Measurements from ENCODE around the gene NACC1. TPM values are rescaled to one million over a fixed set of nuclear protein-coding genes. Genes with fewer than 3 reads are reported as not detected.

The NACC1 gene
- total RNA-seq, 1 donor from 2014 or later = 103 TPM

DNA sequence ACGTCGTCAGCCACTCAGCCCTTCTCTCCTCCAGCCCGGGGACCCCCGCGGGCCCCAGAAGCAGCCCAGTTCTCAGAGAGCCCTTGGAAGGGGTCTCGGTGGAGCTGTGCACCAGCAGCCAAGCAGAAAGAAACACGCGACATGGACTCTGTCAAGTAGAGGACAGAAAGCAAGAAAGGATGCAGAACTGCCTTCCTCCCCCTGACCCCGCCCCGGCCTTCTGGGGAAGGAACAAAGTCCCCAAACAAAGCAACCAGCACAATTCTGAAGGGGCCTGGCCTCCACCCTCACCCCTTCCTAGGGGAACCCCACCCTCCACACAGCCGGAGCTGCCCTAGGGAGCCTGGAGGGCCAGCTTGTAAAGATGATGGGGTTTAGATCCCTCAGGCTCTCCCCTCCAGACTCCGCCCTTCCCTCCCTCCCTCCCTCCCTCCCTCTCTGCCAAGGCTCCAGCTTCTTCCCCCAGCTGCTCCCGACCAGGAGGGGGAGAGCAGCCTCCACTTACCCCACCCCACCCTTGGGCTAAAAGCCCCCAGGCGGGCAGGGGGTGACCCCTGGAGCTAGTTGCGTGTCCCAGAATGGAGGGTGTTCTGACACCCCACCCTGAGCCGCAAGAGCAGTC, 23.2 kb upstream of the NACC1 start:
- TF ChIP-seq, protein P1, sequence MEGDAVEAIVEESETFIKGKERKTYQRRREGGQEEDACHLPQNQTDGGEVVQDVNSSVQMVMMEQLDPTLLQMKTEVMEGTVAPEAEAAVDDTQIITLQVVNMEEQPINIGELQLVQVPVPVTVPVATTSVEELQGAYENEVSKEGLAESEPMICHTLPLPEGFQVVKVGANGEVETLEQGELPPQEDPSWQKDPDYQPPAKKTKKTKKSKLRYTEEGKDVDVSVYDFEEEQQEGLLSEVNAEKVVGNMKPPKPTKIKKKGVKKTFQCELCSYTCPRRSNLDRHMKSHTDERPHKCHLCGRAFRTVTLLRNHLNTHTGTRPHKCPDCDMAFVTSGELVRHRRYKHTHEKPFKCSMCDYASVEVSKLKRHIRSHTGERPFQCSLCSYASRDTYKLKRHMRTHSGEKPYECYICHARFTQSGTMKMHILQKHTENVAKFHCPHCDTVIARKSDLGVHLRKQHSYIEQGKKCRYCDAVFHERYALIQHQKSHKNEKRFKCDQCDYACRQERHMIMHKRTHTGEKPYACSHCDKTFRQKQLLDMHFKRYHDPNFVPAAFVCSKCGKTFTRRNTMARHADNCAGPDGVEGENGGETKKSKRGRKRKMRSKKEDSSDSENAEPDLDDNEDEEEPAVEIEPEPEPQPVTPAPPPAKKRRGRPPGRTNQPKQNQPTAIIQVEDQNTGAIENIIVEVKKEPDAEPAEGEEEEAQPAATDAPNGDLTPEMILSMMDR (IDR thresholded peaks at IDR 0.05; ENCODE audit: unreplicated experiment) = no peak
- no peak overlapping the region for H3K27ac Mint-ChIP-seq
- DNase-seq (ENCODE audit: low spot score, unreplicated experiment) = no peak
- H3K4me1 Mint-ChIP-seq (ENCODE audit: low read depth) = peaks cover 5% of the 10 kb centered on the region
- no peaks in the 10 kb centered on the region for H3K9me3 Mint-ChIP-seq (ENCODE audit: low read depth)
- no peaks in the 10 kb centered on the region for H3K36me3 Mint-ChIP-seq (ENCODE audit: insufficient read depth)
- H3K27me3 Mint-ChIP-seq = peaks cover 75% of the 10 kb centered on the region
- no peak overlapping the region for H3K4me3 Mint-ChIP-seq (ENCODE audit: low read depth)

DNA sequence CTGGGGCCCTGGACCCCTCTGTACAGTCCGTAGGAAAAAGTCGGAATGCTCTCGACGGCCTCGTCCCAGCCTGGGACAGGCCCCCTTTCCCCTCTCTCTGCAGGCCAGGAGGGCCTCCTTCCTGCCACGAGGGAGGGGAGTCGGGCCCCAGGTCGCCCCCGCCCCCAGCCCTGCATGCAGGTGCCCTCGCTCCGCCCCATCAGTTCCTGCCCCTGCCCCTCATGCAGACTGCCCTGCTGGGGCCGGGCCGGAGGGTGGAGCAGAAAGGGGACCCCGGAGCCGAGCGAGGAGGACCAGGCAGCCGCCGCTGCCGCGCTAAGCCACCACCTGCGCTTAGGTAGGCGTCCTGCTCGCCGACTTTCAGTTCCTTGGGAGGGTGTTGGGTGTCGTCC, 22.7 kb upstream of the NACC1 start:
- peaks cover 75% of the 10 kb centered on the region for H3K27me3 Mint-ChIP-seq
- no peak overlapping the region for H3K27ac Mint-ChIP-seq
- peaks cover 5% of the 10 kb centered on the region for H3K4me1 Mint-ChIP-seq (ENCODE audit: low read depth)
- H3K4me3 Mint-ChIP-seq (ENCODE audit: low read depth) = no peak overlapping the region
- no peaks in the 10 kb centered on the region for H3K9me3 Mint-ChIP-seq (ENCODE audit: low read depth)
- TF ChIP-seq, protein P1 (IDR thresholded peaks at IDR 0.05; ENCODE audit: unreplicated experiment) = no peak
- no peaks in the 10 kb centered on the region for H3K36me3 Mint-ChIP-seq (ENCODE audit: insufficient read depth)
- no peak for DNase-seq (ENCODE audit: low spot score, unreplicated experiment)

DNA sequence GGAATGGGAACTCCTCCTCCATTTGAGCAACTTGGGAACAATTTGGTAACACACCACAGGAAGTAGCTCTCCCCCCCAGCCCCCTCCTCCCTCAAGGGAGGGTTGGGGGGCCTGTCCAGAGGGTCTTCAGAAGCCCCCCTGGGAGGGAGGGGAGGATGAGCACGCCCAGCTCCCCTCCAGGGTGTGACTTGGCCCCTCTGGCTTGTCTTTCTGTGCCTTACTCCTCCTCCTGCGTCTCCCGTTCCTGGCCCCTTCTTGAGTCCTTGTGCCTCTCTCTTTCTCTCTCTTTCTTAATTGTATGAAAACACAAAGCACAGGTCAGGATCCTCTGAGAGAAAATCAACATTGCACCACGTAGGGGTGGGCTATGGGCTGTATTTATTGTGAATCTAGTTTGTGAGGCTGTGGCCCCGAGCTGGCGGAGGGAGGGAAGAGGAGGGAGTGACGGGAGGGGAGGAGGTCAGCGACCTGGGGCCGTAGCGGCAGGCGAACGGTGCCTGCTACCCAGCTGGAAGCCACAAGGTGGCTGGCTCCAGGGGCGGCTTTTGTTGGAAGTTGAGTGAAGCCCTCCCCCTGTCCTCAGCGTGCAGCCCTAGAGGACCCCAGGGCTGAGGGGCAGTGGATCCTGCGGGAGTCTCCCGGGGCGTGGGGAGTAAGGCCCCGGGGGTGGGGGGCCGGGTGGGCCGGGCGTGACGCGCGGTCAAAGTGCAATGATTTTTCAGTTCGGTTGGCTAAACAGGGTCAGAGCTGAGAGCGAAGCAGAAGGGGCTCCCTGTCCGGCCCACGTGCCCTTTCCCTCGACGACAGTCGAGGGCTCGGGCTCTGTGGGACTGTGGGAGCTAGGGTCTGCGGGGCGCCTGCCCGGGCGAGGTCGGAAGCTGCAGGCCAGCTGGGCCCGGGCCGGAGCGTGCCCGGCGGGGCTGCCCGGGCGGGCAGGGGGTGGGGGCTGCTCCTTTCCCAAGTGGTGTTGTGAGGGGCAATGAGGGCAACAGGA, 21.8 kb upstream of the NACC1 start:
- H3K27ac Mint-ChIP-seq = no peak overlapping the region

DNA sequence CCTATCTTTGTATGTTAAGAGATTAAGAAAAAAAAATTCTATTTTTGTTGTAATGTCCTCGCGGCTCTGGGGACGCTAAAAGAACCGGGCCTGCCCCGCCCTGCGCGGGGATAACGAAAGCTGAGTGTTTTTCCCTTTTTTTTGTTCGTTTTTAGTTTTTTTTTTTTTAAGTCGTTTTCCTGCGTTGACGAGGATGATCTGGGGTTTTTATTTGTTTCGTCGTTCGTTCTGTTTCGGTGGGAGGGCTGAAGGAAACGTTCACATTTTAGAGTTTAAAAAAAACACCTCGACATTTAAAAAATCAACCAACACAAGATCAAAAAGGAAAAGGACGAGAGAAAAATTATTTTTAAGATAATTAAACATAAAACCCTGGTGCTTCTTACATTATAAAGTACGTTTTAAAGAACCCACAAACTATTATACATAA, 21.0 kb upstream of the NACC1 start:
- TF ChIP-seq, protein P1 (IDR thresholded peaks at IDR 0.05; ENCODE audit: unreplicated experiment) = no peak
- DNase-seq (ENCODE audit: low spot score, unreplicated experiment) = no peak
- no peaks in the 10 kb centered on the region for H3K36me3 Mint-ChIP-seq (ENCODE audit: insufficient read depth)
- H3K9me3 Mint-ChIP-seq (ENCODE audit: low read depth) = no peaks in the 10 kb centered on the region
- no peak overlapping the region for H3K27ac Mint-ChIP-seq
- H3K27me3 Mint-ChIP-seq = peaks cover 66% of the 10 kb centered on the region
- H3K4me1 Mint-ChIP-seq (ENCODE audit: low read depth) = peaks cover 3% of the 10 kb centered on the region
- no peak overlapping the region for H3K4me3 Mint-ChIP-seq (ENCODE audit: low read depth)

More for the DNA sequence above, 21.8 kb upstream of the NACC1 start:
- Mint-ChIP-seq H3K4me1 (ENCODE audit: low read depth) (peaks cover 5% of the 10 kb centered on the region), H3K27me3 (peaks cover 69% of the 10 kb centered on the region), H3K4me3 (ENCODE audit: low read depth) (no peak overlapping the region), H3K36me3 (ENCODE audit: insufficient read depth) (no peaks in the 10 kb centered on the region), H3K9me3 (ENCODE audit: low read depth) (no peaks in the 10 kb centered on the region)
- DNase-seq (ENCODE audit: low spot score, unreplicated experiment) = peak; percentile 49
- TF ChIP-seq, protein P1 (IDR thresholded peaks at IDR 0.05; ENCODE audit: unreplicated experiment) = peak; percentile 54

DNA sequence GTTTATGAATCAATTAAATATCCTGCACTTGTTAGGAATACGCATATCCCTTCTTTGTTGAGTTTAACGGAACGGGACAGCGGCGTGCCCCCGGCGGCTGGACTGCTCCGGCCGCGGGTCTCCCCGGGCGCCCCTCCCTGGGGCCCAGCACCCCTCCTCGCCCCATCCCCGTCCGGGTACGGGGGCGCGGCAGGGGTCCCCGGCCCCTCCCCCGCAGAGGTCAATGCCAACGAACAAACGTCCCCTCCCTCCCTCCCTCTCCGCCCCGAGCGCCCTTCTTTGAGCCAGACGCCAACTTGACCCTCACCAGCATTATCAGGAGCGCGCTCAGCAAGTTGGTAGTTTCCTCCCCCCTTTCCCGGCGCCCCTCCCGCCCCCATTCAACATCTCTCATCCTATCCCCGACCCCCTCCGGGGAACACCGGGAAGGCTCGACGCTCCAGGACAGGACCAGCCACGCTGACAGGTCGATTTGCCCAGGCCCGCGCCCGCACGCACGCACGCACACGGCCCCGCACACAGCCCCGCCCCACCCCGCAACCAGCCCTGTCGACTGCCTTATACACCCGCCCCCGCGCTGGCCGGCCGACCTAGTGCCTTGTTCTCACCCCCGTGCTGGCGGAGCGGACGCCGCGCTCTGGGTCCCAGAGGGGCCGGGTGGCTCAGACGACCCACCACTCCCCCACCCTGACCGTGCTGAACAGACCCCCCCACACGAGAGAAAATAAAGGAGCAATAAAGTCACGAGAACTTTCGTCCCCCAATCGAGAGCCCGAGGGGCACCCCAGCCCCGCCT, 20.4 kb upstream of the NACC1 start:
- no peak overlapping the region for H3K27ac Mint-ChIP-seq
- peaks cover 3% of the 10 kb centered on the region for H3K4me1 Mint-ChIP-seq (ENCODE audit: low read depth)
- H3K9me3 Mint-ChIP-seq (ENCODE audit: low read depth) = no peaks in the 10 kb centered on the region
- H3K4me3 Mint-ChIP-seq (ENCODE audit: low read depth) = no peak overlapping the region
- no peak for DNase-seq (ENCODE audit: low spot score, unreplicated experiment)
- H3K36me3 Mint-ChIP-seq (ENCODE audit: insufficient read depth) = no peaks in the 10 kb centered on the region
- peaks cover 63% of the 10 kb centered on the region for H3K27me3 Mint-ChIP-seq
- TF ChIP-seq, protein P1 (IDR thresholded peaks at IDR 0.05; ENCODE audit: unreplicated experiment) = no peak

Measured in progenitor cell of endocrine pancreas (in vitro differentiated cells).